ENCODE results near the gene RASSF7. TPM values are rescaled to one million over a fixed set of nuclear protein-coding genes. Genes with fewer than 3 reads are reported as not detected.

RASSF7 gene
- polyA plus RNA-seq, 1 experiment: 25.1 TPM

DNA sequence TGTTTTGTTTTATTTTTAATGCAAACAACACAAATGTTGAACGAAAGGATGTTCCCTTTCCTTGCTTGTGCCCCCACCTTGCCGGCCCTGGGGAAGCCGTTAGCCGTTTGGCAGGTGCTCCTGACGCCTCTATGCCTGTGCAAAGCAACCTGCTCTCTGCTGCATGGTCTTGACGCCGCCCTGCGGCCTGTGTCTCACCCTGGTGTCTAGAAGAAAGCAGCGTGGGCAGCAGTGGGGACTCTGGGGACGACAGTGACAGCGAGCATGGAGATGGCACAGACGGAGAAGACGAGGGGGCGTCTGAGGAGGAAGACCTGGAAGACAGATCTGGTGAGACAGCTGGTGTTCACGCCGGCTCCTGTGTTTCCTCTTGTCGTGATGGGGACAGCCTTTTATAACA is 21.0 kb downstream of the RASSF7 start:
- no peak overlapping the region for H3K4me3 ChIP-seq (ENCODE audit: low read depth, low read length)
- no peaks in the 10 kb centered on the region for H3K27me3 ChIP-seq (ENCODE audit: control insufficient read depth, insufficient read depth, low read length)
- CTCF ChIA-PET: no interaction called here
- TF ChIP-seq, protein P1, sequence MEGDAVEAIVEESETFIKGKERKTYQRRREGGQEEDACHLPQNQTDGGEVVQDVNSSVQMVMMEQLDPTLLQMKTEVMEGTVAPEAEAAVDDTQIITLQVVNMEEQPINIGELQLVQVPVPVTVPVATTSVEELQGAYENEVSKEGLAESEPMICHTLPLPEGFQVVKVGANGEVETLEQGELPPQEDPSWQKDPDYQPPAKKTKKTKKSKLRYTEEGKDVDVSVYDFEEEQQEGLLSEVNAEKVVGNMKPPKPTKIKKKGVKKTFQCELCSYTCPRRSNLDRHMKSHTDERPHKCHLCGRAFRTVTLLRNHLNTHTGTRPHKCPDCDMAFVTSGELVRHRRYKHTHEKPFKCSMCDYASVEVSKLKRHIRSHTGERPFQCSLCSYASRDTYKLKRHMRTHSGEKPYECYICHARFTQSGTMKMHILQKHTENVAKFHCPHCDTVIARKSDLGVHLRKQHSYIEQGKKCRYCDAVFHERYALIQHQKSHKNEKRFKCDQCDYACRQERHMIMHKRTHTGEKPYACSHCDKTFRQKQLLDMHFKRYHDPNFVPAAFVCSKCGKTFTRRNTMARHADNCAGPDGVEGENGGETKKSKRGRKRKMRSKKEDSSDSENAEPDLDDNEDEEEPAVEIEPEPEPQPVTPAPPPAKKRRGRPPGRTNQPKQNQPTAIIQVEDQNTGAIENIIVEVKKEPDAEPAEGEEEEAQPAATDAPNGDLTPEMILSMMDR (IDR thresholded peaks at IDR 0.05; ENCODE audit: insufficient read depth, low read depth, low read length): no peak
- POLR2A ChIA-PET: no interaction called here
- H3K36me3 ChIP-seq (ENCODE audit: control insufficient read depth, insufficient read depth, low read length): peaks cover 16% of the 10 kb centered on the region
- DNase-seq (ENCODE audit: low read depth): no peak

- POLR2A ChIA-PET: no interaction called here
- no peak overlapping the region for H3K4me3 ChIP-seq (ENCODE audit: low read depth, low read length)
- no peaks in the 10 kb centered on the region for H3K27me3 ChIP-seq (ENCODE audit: control insufficient read depth, insufficient read depth, low read length)
- no peak for DNase-seq (ENCODE audit: low read depth)
- TF ChIP-seq, protein P1 (IDR thresholded peaks at IDR 0.05; ENCODE audit: insufficient read depth, low read depth, low read length): no peak
- CTCF ChIA-PET: interaction anchor here (1.5 kb wide), 1 partner anchor 12 kb away, joined by 3 read pairs; no protein-coding TSS in a partner anchor
- peaks cover 18% of the 10 kb centered on the region for H3K36me3 ChIP-seq (ENCODE audit: control insufficient read depth, insufficient read depth, low read length)
These were observed 23.5 kb downstream of the RASSF7 start for GRCh38 chr11:584287-584686.

DNA sequence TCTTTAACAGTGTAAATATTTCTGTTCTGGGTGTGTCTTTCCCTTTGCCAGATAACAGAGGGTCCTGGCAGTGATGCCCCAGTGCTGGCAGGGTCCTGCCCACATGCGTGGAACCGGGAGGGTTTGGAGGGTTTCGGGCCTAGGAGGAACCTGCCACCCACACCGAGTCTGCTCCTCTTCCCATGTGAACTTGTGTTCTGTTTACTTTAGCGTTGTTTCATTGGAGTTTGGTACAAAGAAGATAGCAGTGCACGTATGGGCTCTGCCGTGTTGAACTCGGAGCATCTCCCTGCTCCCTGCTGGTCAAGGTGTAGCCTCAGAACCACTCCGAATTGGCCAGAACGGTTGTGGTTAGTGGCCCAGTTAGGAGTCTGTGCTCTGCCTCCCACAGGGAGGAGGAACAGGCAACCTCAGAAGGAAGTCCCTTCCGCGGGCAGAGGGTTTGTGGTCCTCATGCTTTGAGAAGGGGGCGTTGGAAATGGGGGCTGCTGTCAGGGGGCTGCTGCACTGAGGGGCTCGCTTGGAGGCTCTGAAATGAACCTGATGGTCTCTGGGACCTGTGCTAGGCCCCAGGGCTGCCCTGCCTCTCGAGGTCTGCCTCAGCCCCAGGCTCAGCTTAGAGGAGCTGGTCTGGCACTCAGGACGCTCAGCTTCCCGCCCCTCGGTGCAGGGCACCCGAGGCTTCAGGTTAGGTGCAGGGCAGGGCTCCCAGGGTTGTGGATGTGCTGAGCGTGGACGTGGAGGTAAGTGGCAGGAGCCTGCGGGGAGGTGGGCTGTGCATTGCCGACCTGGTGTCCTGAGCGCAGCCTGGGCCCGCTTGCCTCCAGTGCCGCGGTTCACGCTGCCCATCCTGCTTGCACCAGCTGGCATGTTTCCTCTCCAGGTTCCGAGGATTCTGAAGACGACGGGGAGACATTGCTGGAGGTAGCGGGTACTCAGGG is 25.9 kb downstream of the RASSF7 start:
- H3K27me3 ChIP-seq (ENCODE audit: control insufficient read depth, insufficient read depth, low read length): no peaks in the 10 kb centered on the region
- DNase-seq (ENCODE audit: low read depth): no peak
- POLR2A ChIA-PET: no interaction called here
- no peak overlapping the region for H3K4me3 ChIP-seq (ENCODE audit: low read depth, low read length)
- TF ChIP-seq, protein P1 (IDR thresholded peaks at IDR 0.05; ENCODE audit: insufficient read depth, low read depth, low read length): no peak
- CTCF ChIA-PET: no interaction called here
- peaks cover 25% of the 10 kb centered on the region for H3K36me3 ChIP-seq (ENCODE audit: control insufficient read depth, insufficient read depth, low read length)

- TF ChIP-seq, protein P1 (IDR thresholded peaks at IDR 0.05; ENCODE audit: insufficient read depth, low read depth, low read length): no peak
- CTCF ChIA-PET: no interaction called here
- POLR2A ChIA-PET: no interaction called here
- Histone ChIP-seq H3K27me3 (ENCODE audit: control insufficient read depth, insufficient read depth, low read length) (no peaks in the 10 kb centered on the region), H3K36me3 (ENCODE audit: control insufficient read depth, insufficient read depth, low read length) (peaks cover 24% of the 10 kb centered on the region), H3K4me3 (ENCODE audit: low read depth, low read length) (no peak overlapping the region)
- no peak for DNase-seq (ENCODE audit: low read depth)
These were observed 26.8 kb downstream of the RASSF7 start for GRCh38 chr11:587546-587945.

GRCh38 chr11:587978-588380 is 27.2 kb downstream of the RASSF7 start:
- ChIA-PET POLR2A (no interaction called here), CTCF (interaction anchor here (1.7 kb wide), 1 partner anchor 33 kb away, joined by 3 read pairs; no protein-coding TSS in a partner anchor)
- no peak for DNase-seq (ENCODE audit: low read depth)
- TF ChIP-seq, protein P1 (IDR thresholded peaks at IDR 0.05; ENCODE audit: insufficient read depth, low read depth, low read length): no peak
- Histone ChIP-seq H3K36me3 (ENCODE audit: control insufficient read depth, insufficient read depth, low read length) (peaks cover 29% of the 10 kb centered on the region), H3K27me3 (ENCODE audit: control insufficient read depth, insufficient read depth, low read length) (no peaks in the 10 kb centered on the region), H3K4me3 (ENCODE audit: low read depth, low read length) (no peak overlapping the region)
